Activated CD4-positive, alpha-beta memory T cell treated with anti-CD3 and anti-CD28 coated beads, Interleukin-2, amount 10 ng/mL, durations not matched to agents 7 days and 5 days (primary cell): ENCODE measurements around the gene PCSK4. TPM values are rescaled to one million over a fixed set of nuclear protein-coding genes. Genes with fewer than 3 reads are reported as not detected.

ENCODE experiments used
- CTCF ChIA-PET: fragments of 350-600 bp; sonication (Branson Sonifier 250); formaldehyde crosslinking; loops from one replicate; lab custom pipeline; 2021; ENCODE audit warnings: antibody characterized with exemption, inconsistent platforms; lab: Charles Lee
- POLR2A ChIA-PET: fragments of 350-600 bp; sonication (Branson Sonifier 250); formaldehyde crosslinking; loops from one replicate; lab custom pipeline; 2021; ENCODE audit warnings: antibody characterized with exemption; lab: Charles Lee
- DNase-seq: peaks from one replicate; pipeline ENCODE4 v3.0.0-alpha.2; 2020
- H3K27ac Mint-ChIP-seq: one replicate; pipeline ENCODE4 v1.8.0; 2021; ENCODE audit warnings: mild to moderate bottlenecking, mixed read lengths
- H3K27me3 Mint-ChIP-seq: one replicate; pipeline ENCODE4 v1.8.0; 2021; ENCODE audit warnings: mixed read lengths
- H3K36me3 Mint-ChIP-seq: one replicate; pipeline ENCODE4 v1.8.0; 2021; ENCODE audit warnings: low read depth, mixed read lengths
- H3K4me1 Mint-ChIP-seq: one replicate; pipeline ENCODE4 v1.8.0; 2021; ENCODE audit warnings: mixed read lengths
- H3K4me3 Mint-ChIP-seq: one replicate; pipeline ENCODE4 v1.8.0; 2021; ENCODE audit warnings: mild to moderate bottlenecking, mixed read lengths
- H3K9me3 Mint-ChIP-seq: one replicate; pipeline ENCODE4 v1.8.0; 2021; ENCODE audit warnings: mixed read lengths
- total RNA-seq, 2 experiments: library from RNA; stranded (reverse); gene quantifications; one replicate each; pipeline ENCODE4 v1.2.3, GENCODE V29; 2021

Gene PCSK4
- total RNA-seq, 2 experiments from 2014 or later, result 2.5 to 3.6 TPM

- CTCF ChIA-PET, result interaction anchor here (0.9 to 2.5 kb wide), 2 partner anchors 29 to 320 kb away, joined by 4 to 10 read pairs; no protein-coding TSS in a partner anchor
- Mint-ChIP-seq H3K27ac (no peak overlapping the region), H3K4me1 (peaks cover 25% of the 10 kb centered on the region), H3K27me3 (peaks cover 7% of the 10 kb centered on the region), H3K9me3 (no peaks in the 10 kb centered on the region), H3K36me3 (peaks cover 8% of the 10 kb centered on the region), H3K4me3 (no peak overlapping the region)
- DNase-seq, result no peak
- POLR2A ChIA-PET, result interaction anchor here (0.8 to 1.4 kb wide), 2 partner anchors 18 to 28 kb away, joined by 3 to 5 read pairs; partner anchors contain the start of gene REEP6
Measured at GRCh38 chr19:1473085-1473851, 16.9 kb downstream of the PCSK4 start.

- ChIA-PET CTCF (interaction anchor here (2.5 kb wide), 1 partner anchor 28 kb away, joined by 10 read pairs; no protein-coding TSS in a partner anchor), POLR2A (interaction anchor here (0.8 to 1.4 kb wide), 4 partner anchors 17 to 113 kb away, joined by 3 to 5 read pairs (median 4); no protein-coding TSS in a partner anchor)
- Mint-ChIP-seq H3K27me3 (peaks cover 7% of the 10 kb centered on the region), H3K36me3 (peaks cover 7% of the 10 kb centered on the region), H3K27ac (no peak overlapping the region), H3K4me1 (peaks cover 19% of the 10 kb centered on the region), H3K9me3 (no peaks in the 10 kb centered on the region), H3K4me3 (no peak overlapping the region)
- no peak for DNase-seq
Measured at GRCh38 chr19:1472231-1473084, 17.7 kb downstream of the PCSK4 start.

- Mint-ChIP-seq H3K27me3 (peaks cover 11% of the 10 kb centered on the region), H3K27ac (no peak overlapping the region), H3K4me1 (peaks cover 13% of the 10 kb centered on the region), H3K4me3 (no peak overlapping the region), H3K36me3 (peaks cover 2% of the 10 kb centered on the region), H3K9me3 (no peaks in the 10 kb centered on the region)
- DNase-seq, result no peak
- POLR2A ChIA-PET, result interaction anchor here (0.8 to 1.4 kb wide), 9 partner anchors 10 to 366 kb away, joined by 3 to 5 read pairs (median 3); partner anchors contain the start of genes PCSK4 and REEP6
- CTCF ChIA-PET, result interaction anchor here (0.8 to 2.5 kb wide), 3 partner anchors 19 to 30 kb away, joined by 3 to 10 read pairs (median 3); partner anchors contain the start of gene REEP6
Measured at GRCh38 chr19:1471515-1472160, 18.5 kb downstream of the PCSK4 start.

GRCh38 chr19:1471010-1471514, 19.1 kb downstream of the PCSK4 start:
- ChIA-PET POLR2A (interaction anchor here (0.8 to 1.3 kb wide), 7 partner anchors 9 to 366 kb away, joined by 3 to 5 read pairs (median 3); partner anchors contain the start of genes PCSK4 and REEP6), CTCF (interaction anchor here (0.8 to 2.5 kb wide), 3 partner anchors 20 to 29 kb away, joined by 3 to 10 read pairs (median 3); partner anchors contain the start of gene REEP6)
- Mint-ChIP-seq H3K27me3 (peaks cover 11% of the 10 kb centered on the region), H3K36me3 (peaks cover 2% of the 10 kb centered on the region), H3K4me3 (no peak overlapping the region), H3K27ac (no peak overlapping the region), H3K4me1 (peaks cover 13% of the 10 kb centered on the region), H3K9me3 (no peaks in the 10 kb centered on the region)
- peak; percentile 40 for DNase-seq

GRCh38 chr19:1470305-1471009, 19.7 kb downstream of the PCSK4 start:
- H3K9me3 Mint-ChIP-seq, result no peaks in the 10 kb centered on the region
- CTCF ChIA-PET, result interaction anchor here (1.4 to 2.5 kb wide), 2 partner anchors 26 to 29 kb away, joined by 3 to 10 read pairs; no protein-coding TSS in a partner anchor
- POLR2A ChIA-PET, result interaction anchor here (1.1 to 1.3 kb wide), 3 partner anchors 8 to 367 kb away, joined by 3 read pairs; no protein-coding TSS in a partner anchor
- H3K4me1 Mint-ChIP-seq, result peaks cover 13% of the 10 kb centered on the region
- H3K4me3 Mint-ChIP-seq, result peak overlapping the region; percentile 55
- H3K36me3 Mint-ChIP-seq, result peaks cover 2% of the 10 kb centered on the region
- H3K27ac Mint-ChIP-seq, result no peak overlapping the region
- H3K27me3 Mint-ChIP-seq, result peaks cover 11% of the 10 kb centered on the region
- DNase-seq, result peak; percentile 80

GRCh38 chr19:1470055-1470304, 20.2 kb downstream of the PCSK4 start:
- Mint-ChIP-seq H3K4me1 (peaks cover 13% of the 10 kb centered on the region), H3K4me3 (peak overlapping the region; percentile 55), H3K27me3 (peaks cover 11% of the 10 kb centered on the region), H3K9me3 (no peaks in the 10 kb centered on the region), H3K27ac (no peak overlapping the region), H3K36me3 (peaks cover 2% of the 10 kb centered on the region)
- DNase-seq, result no peak
- CTCF ChIA-PET, result no interaction called here
- POLR2A ChIA-PET, result interaction anchor here (1.3 kb wide), 1 partner anchor 367 kb away, joined by 3 read pairs; no protein-coding TSS in a partner anchor

GRCh38 chr19:1469255-1470054, 20.7 kb downstream of the PCSK4 start:
- peaks cover under 1% of the 10 kb centered on the region for H3K36me3 Mint-ChIP-seq

GRCh38 chr19:1468821-1469254, 21.3 kb downstream of the PCSK4 start:
- ChIA-PET POLR2A (interaction anchor here (0.7 to 1.6 kb wide), 4 partner anchors 9 to 24 kb away, joined by 3 to 6 read pairs (median 3); partner anchors contain the start of gene C19orf25), CTCF (interaction anchor here (1.3 kb wide), 1 partner anchor 14 kb away, joined by 4 read pairs; no protein-coding TSS in a partner anchor)
- Mint-ChIP-seq H3K4me3 (no peak overlapping the region), H3K4me1 (peaks cover 13% of the 10 kb centered on the region), H3K27me3 (peaks cover 11% of the 10 kb centered on the region), H3K36me3 (no peaks in the 10 kb centered on the region), H3K9me3 (no peaks in the 10 kb centered on the region), H3K27ac (no peak overlapping the region)
- DNase-seq, result peak; percentile 36

More at GRCh38 chr19:1469255-1470054, 20.7 kb downstream of the PCSK4 start:
- peaks cover 11% of the 10 kb centered on the region for H3K27me3 Mint-ChIP-seq
- no peak overlapping the region for H3K27ac Mint-ChIP-seq
- POLR2A ChIA-PET, result interaction anchor here (0.7 to 1.6 kb wide), 3 partner anchors 9 to 24 kb away, joined by 3 to 6 read pairs (median 3); partner anchors contain the start of gene C19orf25
- H3K4me1 Mint-ChIP-seq, result peaks cover 13% of the 10 kb centered on the region
- no peak overlapping the region for H3K4me3 Mint-ChIP-seq
- DNase-seq, result peak; percentile 35
- no peaks in the 10 kb centered on the region for H3K9me3 Mint-ChIP-seq
- CTCF ChIA-PET, result interaction anchor here (1.3 kb wide), 1 partner anchor 15 kb away, joined by 4 read pairs; no protein-coding TSS in a partner anchor

GRCh38 chr19:1468274-1468820, 21.8 kb downstream of the PCSK4 start:
- Mint-ChIP-seq H3K27me3 (peaks cover 11% of the 10 kb centered on the region), H3K36me3 (no peaks in the 10 kb centered on the region), H3K27ac (no peak overlapping the region), H3K4me1 (peaks cover 13% of the 10 kb centered on the region), H3K4me3 (peak overlapping the region; percentile 35), H3K9me3 (no peaks in the 10 kb centered on the region)
- DNase-seq, result no peak
- ChIA-PET CTCF (interaction anchor here (1.3 kb wide), 1 partner anchor 14 kb away, joined by 4 read pairs; no protein-coding TSS in a partner anchor), POLR2A (interaction anchor here (0.9 to 1.6 kb wide), 5 partner anchors 10 to 24 kb away, joined by 3 to 6 read pairs (median 3); partner anchors contain the start of gene C19orf25)

- Mint-ChIP-seq H3K9me3 (no peaks in the 10 kb centered on the region), H3K27me3 (peaks cover 11% of the 10 kb centered on the region), H3K4me1 (peaks cover 10% of the 10 kb centered on the region), H3K27ac (no peak overlapping the region), H3K36me3 (no peaks in the 10 kb centered on the region), H3K4me3 (no peak overlapping the region)
- POLR2A ChIA-PET, result interaction anchor here (0.9 to 2.1 kb wide), 5 partner anchors 10 to 25 kb away, joined by 3 to 7 read pairs (median 3); no protein-coding TSS in a partner anchor
- DNase-seq, result no peak
- CTCF ChIA-PET, result no interaction called here
Measured at GRCh38 chr19:1467490-1468273, 22.5 kb downstream of the PCSK4 start.
